ENCODE data around the gene VIT.

The VIT gene

GRCh38 chr2:36781907-36782720, 85.6 kb downstream of the VIT start:
- no peak for TF ChIP-seq CTCF (IDR thresholded peaks at IDR 0.05)

GRCh38 chr2:36783246-36783645, 86.7 kb downstream of the VIT start:
- no peak for TF ChIP-seq CTCF (IDR thresholded peaks at IDR 0.05)

- peak; percentile 94 for TF ChIP-seq CTCF (IDR thresholded peaks at IDR 0.05)
Observed at GRCh38 chr2:36785179-36785795, 88.8 kb downstream of the VIT start.

GRCh38 chr2:36789181-36789804, 92.8 kb downstream of the VIT start:
- TF ChIP-seq CTCF (IDR thresholded peaks at IDR 0.05), result no peak

- TF ChIP-seq CTCF (IDR thresholded peaks at IDR 0.05), result no peak
Observed at GRCh38 chr2:36792951-36793350, 96.4 kb downstream of the VIT start.

- no peak for TF ChIP-seq CTCF (IDR thresholded peaks at IDR 0.05)
Observed at GRCh38 chr2:36797324-36798070, 101.0 kb downstream of the VIT start.

GRCh38 chr2:36798724-36799123, 102.2 kb downstream of the VIT start:
- no peak for TF ChIP-seq CTCF (IDR thresholded peaks at IDR 0.05)
